Measurements from ENCODE around the gene MEIS2.
A peak's percentile ranks its signal among the peaks of the same experiment; 100 is the strongest.

Gene MEIS2

DNA sequence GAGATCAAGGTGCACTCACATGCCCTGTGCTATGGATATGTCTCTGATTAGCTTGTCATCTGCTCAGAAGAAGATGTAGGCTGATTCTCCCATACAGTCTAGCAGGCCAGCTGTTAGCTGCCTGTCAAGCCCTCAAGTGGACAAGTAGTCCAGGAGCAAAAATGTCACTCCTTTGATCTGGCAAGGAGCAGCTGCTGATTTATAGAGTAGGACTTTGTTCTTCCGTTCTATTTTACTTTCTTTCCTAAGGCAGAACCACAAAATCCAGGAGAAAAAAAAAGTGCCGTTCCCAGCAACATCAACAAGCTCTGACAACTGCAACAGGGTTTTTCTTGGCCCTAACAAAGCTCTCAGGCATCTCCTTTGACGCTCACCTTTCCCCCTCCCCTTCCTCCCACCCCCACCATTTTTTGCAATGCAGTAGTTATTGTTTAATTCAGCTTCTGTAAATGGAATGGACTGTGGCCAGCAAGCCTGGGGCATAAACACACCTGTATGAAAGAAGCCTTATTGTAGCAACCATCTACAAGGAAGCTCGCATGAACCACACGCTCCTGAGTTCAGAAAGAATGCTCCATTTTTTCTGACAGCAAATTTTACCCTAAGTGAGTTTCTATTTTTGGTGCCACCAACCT lies 196.3 kb downstream of the MEIS2 start:
- no peak for DNase-seq (ENCODE audit: extremely low read depth in 1 of 2, low read depth in 1 of 2)

DNA sequence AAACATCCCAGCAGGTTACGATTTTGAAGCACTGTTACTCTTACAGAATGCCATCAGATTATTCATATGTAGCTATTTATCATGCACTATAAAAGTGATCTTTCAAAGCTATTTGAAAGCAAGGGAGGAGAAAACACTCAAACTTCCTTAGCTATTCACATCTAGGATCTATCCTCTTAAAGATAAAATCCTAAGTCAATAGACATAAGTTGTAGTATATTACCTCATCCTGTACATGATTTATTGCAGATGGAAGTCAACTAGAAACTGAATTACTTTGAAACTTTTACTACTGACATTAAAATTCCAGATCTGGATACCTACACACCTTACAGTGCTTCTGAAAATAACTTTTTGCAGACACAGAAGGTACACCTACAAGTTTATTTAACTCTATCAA lies 197.2 kb downstream of the MEIS2 start:
- no peak for DNase-seq (ENCODE audit: extremely low read depth in 1 of 2, low read depth in 1 of 2)

DNA sequence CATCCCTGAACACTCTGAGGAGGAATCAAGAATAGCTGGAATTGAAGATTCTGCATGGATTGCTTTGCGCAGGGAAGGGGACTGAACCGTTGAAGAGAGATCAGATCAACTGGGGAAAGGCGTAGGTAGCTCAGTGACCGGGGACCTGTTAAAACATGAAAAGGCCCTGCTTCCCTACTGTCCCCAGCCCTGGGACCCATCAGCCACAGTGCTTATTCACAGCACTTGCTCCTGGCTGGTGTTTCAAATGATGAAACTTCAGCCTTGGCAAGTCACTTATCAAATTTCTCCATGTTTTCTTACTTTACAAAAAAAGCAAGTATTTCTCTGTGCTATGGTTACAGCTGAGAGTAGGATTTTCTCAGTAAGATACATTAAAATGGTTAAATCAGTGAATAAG lies 199.3 kb downstream of the MEIS2 start:
- no peak for DNase-seq (ENCODE audit: extremely low read depth in 1 of 2, low read depth in 1 of 2)

DNA sequence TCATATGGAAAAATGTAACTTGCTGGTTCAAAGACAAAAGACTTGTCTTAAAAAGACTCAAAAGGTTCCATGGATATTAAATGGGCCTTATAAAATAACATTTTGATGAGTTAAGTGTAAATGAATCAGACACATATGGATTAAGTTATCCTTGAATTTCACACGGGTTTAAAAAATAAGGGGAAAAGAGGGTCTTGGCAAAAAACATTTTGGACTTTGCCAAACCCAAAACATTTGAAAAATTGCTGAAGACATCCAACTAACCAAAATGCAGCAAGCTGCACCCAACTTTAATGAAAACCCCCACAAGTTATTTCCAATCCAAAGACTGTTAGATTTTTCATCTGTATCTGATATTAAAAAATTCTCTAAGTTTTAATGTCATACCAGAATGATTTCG lies 200.7 kb downstream of the MEIS2 start:
- DNase-seq (ENCODE audit: extremely low read depth in 1 of 2, low read depth in 1 of 2), result no peak

DNA sequence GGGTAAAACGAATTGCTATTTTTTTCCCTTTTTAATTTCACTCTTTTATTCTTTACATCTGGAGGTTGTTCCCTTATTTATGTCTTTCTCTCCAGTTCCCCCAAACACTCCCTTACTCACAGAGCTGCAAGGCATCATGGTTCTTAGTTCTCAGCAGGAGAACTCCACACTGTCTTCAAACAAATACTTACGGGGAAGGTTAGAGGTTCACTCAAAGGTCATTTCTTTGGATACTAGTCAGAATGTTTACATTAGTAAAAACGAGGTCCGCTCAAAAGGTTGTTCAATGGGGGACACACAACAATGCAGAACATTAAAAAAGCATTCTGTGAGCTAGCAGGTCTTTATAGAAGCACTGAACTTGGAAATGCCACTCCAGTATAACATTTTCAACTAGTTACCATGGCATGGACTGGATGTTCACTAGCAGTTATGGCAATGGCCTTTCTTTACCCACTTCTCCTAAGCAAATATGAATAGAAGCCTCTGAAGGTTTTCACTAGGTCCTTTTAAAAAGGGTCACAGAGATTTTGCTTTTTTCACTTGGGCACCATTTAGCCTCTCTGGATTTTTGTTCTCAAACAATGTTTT lies 201.7 kb downstream of the MEIS2 start:
- DNase-seq (ENCODE audit: extremely low read depth in 1 of 2, low read depth in 1 of 2), result no peak

DNA sequence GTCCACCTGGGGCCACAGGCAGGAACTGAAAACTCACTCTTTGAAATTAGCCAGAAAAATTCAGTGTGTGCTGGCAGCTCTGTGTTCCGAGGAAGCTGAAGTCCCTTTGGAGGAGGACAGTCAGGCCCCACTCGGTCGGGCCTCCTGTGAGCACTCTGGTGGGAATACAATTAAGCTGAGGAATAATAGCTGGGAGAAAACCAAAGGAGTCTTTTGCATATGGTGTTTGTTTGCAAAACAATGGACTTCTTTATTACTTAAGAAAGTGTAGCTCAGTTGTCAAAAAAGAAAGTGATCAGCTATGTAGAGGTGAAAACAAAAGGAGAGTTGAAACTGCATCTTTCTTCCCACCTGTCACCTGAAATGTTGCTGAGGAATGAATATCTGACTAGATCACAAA lies 202.5 kb downstream of the MEIS2 start:
- DNase-seq (ENCODE audit: extremely low read depth in 1 of 2, low read depth in 1 of 2), result no peak

DNA sequence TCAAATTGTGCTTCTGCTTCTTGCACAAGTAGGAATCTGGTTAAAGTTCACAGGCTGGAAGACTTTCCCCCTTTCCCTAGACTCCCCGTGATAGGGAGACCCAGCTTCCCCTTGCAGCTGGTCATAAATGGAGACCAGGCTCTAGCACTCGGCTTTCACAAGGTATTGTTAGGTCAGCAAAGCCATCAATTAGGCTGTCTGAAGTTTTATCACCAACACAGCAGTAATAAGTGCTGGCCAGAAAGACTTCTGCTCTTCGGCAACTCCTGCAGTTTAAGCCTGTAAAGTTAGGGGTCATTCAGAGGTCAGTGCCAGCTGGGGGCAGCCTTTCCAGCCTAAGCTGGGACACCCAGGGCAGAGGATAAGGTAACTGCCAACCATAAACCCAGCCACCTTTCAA lies 203.4 kb downstream of the MEIS2 start:
- no peak for DNase-seq (ENCODE audit: extremely low read depth in 1 of 2, low read depth in 1 of 2)

DNA sequence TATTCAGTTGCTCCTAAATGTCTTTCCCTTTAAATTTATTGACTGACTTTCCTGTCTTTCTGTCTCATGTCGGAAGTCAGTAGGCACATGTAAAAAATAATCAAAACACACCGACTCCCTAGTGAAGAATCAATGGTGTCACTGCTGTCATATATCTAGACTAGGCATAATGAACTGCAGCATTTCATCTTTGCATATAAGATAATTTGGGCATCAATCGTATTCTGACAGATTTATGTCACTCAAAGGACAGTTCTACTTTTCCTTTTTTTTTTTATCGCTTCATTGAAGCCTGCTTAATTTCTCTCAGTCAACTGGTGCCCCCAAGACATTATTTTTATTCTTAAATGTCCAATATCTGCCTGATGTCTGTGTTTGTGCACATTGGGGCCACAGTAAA lies 206.3 kb downstream of the MEIS2 start:
- DNase-seq (ENCODE audit: extremely low read depth in 1 of 2, low read depth in 1 of 2), result no peak

DNA sequence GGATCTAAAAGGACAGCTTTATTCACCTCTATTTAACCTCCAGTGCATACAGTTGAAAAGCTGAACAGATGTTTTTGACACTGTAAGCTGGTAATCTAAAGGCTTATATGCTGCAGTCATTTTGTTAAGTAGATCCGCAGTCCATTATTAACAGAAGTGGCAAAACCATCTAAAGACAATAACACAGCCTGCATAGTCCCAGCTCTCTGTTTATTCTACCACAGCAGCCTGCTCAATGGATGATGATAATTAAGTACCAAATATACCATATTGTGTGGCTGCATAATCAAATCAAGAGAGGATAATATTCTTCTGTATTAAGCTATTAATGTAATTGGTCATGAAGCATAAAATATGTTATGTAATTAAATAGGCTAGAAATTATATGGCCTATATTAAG lies 207.1 kb downstream of the MEIS2 start:
- DNase-seq (ENCODE audit: extremely low read depth in 1 of 2, low read depth in 1 of 2), result no peak

DNA sequence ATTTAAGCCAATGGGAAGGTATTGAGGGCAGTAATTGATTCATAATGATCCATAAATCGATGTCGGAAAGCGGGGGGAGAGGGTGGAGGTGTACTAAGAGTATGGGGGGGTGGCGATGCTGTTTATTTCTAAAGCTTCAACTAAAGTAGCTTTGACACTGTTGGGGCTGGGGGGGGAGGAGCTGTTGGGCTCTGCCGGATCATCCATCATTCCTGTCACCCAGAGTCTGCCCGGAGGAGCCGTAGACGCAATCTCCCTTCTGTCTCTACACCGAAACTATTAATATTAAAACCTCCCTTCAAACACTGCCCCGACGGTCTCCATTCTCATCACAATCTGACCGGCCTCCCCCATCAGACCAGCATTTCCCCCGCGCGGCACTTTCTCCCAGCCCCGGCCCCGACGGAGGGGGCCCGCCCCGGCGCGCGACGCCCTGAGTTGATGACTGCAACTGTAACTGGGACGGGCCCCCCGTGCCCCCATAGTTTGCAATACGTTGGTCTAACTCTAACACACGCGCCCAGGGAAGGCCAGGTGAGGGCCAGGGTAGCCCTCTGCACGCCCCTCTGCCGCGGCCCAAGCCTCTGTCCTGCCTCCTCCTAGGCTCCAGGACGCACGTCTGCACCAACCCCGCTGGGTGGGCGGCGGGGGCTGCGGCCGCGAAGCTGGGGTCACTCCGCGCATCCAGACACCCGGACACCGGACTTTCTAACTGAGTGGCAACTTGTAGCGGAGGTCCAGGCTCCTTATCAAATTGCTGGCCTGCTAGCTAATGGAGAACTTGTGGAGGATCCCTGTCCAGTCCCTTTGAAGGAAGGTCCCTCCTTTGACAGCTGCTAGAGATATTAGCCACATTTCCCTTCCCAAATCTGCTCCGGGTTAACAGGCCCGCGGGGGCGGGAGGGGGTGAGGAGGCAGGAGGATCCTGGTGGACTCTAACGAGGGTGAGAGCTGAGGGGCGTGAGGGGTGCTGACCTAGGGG lies 212.0 kb downstream of the MEIS2 start:
- no peak for DNase-seq (ENCODE audit: extremely low read depth in 1 of 2, low read depth in 1 of 2)

DNA sequence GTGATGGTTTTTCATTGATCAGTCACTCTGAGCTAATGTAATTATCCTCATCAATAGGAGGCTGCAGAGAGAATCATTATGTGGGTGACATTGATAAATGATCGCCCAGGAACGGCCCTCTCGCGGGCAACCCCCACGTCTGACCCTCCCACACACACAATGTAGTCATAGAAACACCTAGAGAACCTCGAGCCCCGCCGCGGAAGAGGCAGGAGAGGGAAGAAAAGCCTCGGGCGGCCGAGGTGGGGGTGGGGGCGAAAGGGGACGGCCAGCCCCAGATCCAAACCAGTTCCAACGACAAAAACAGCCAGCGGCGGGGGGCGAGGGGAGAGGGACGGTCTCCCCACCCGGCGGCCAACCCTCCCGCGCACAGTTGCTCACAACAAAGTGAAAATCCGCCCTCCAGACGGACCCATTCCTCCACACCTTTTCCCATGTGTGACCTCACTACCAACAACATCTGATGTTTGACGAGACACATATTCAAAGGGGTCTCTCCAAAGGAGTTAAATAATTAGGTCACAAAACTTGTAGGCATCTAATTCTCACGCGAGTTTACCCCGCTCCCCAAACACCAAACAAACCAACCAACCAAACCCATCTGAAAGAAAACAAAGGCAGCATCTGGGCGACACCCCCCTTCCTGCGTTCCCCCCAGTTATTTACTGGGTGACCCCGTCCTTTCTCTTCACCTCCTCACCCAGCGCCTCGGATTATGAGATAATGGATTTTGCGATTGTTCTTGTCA lies 213.0 kb downstream of the MEIS2 start:
- DNase-seq (ENCODE audit: extremely low read depth in 1 of 2, low read depth in 1 of 2), result no peak

DNA sequence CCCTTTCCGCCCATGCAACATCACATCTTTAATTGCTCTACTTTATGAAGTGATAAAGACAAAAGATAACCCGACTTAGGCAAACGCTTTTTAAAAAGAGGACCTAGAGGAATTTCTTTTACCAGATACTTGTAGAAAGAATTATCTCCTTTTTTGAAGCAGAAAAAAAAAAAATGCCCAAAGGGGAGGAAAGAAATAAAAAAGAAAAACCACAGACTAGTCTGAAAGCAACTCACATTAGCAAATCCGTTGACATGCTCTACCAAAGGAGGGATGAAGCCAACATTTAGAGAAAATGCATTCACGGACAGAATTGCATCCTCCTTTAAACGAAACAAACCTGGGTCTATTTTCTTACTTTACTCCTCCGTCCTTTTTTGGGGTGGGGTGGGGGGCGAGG lies 213.6 kb downstream of the MEIS2 start:
- no peak for DNase-seq (ENCODE audit: extremely low read depth in 1 of 2, low read depth in 1 of 2)

DNA sequence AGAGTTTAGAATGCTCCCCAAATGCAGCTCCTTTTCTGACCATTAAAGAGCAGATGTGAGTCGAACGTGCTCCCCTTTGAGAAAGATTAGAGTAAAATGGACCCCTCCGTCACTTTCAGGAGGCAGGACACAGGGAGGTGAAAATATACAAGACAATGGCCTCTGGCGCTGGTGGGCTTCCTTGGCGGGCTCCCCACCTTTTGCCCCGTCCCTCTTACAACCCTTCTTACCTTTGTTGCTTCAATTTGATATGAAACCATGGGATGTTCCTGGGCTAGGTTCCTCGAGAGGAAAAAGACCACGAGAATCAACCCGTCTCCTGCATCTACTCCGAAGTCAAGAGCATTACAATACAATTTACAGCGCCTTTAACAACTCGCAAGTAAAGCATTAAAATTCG lies 214.2 kb downstream of the MEIS2 start:
- DNase-seq (ENCODE audit: extremely low read depth in 1 of 2, low read depth in 1 of 2), result no peak

DNA sequence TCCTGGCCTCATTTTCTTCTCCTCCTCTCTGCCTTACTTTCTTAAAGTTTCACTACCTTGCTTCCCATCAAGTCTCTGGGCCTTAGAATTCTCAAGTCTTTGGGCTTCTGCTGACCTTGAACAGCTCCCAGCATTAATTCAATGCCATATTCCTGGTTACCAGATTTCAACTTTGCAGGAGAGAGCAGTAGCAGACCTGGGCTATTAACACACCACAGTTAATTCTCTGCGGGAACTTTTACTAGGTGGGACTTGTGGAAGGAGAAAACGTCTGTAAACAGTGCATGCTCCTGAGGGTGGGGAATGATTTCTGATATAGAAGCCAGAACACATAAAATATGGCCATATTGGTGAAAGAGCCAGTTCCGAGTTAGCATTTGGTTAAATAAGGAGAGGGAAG lies 214.6 kb downstream of the MEIS2 start:
- DNase-seq (ENCODE audit: extremely low read depth in 1 of 2, low read depth in 1 of 2), result no peak

DNA sequence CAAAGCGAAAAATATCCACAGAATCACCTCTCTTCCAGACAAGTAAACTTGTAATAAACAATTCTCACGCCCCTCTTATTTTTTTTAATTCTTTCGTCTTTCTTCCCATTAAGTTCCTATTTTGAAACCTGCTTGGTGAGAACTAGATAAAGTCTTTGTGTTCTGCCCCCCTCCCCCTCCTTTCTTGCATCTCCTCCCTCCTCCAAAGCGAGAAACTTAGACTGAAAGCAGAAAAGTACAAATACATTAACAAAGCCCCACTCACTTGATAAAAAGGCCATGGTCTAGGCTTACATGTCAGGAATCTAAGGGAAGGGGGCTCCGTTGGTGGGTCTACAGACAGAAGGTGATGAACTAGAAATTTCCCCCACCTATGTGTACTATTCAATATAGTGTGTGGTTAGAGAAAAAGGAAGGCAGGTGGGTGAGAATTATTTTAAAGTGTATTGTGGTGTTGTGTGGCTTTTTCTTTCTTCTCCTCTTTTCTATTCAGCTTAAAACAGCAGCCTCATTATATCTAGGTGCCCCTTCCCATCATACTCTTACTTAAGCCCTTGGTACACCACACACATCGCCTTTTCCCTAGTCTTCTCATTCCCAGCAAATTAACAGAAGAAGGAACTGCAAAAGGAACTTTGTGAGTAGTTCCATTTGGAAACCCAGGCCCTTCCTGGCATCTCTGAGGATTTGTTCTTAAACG lies 215.3 kb downstream of the MEIS2 start:
- no peak for DNase-seq (ENCODE audit: extremely low read depth in 1 of 2, low read depth in 1 of 2)

DNA sequence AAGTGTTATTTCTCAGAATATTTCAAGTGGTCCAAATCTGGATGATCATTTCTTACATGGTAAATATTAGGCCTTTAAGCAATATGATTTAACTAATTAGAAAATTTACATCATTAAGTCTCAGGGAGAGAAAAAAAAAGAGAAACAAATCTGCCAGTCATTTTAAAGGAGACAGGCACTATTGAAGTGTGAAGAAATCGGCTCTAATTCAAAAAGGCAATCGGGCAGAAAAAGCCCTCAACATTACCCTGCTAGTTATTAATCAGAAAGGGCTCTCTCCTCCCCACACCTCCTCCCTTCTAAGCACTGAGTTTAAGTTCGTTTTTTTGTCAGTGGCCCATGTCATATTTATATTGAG lies 215.9 kb downstream of the MEIS2 start:
- DNase-seq (ENCODE audit: extremely low read depth in 1 of 2, low read depth in 1 of 2), result no peak

DNA sequence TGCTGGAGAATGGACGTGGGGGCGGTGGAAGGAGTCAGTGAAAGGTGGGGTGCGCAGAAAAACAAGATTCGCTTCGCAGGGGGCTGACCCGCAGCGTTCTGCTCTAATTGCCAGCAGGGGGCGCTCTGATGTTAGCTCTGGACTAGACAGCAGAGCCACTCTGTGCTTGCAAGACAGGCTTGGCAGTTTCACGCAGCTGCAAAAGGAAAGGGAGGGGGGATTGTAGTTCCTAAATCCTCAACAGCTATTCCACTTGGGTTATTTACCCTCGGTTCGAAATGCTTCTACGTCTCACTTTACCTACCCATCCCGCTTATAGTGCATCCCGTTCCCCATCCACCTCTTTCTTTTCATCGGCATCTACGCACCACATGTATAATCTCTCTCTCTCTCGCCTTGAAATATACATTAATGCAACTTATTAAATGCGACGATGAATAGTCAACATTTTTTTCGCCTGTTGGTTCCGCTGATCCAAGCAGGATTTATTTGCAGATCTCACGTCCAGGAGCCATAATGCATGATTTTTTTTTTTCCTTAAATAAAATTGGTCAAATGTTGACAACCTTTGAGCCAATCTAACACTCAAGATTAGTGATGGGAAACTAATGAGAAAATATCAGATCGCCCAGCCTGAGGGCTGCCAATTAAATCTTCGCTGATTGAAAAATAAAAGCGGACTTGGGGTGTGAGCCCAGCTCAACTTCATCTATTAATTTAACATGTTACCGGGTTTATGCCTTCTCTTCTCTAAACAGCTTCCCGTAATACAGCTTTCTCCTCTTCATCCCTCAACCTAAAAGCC lies 216.4 kb downstream of the MEIS2 start:
- peak in 1 of 2 donors; percentile 29 for DNase-seq (ENCODE audit: extremely low read depth in 1 of 2, low read depth in 1 of 2)

DNA sequence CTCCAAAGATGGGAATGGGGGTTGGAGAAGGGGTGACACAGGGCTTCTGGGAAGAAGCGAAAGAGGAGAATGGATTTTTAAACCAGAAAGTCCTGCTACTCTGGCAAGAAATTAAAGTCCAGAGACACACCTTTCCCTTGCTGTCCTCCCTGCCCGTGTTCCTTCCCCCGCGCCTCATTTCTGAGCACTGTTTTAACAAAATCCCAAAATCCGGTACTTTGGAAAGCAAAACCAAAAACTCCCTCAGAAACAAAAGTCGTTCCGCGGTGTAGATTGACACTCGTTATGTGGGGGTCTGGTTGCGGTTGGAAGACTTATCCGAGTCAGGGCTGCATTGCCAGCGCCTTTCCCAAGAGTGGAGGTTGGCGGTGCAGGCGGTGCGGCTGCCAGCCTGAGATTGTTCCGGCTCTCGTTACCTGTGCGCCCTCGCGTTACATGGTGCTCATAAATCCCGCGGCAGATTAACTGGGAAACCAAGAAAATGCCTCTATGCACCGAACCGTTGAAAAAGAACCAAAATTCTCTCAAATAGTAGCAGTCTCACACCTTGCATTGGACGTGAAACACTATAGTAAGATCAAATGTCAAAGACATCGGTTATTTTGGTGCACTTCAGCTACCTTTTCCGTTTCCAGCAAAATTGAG lies 217.7 kb downstream of the MEIS2 start:
- DNase-seq (ENCODE audit: extremely low read depth in 1 of 2, low read depth in 1 of 2), result no peak

DNA sequence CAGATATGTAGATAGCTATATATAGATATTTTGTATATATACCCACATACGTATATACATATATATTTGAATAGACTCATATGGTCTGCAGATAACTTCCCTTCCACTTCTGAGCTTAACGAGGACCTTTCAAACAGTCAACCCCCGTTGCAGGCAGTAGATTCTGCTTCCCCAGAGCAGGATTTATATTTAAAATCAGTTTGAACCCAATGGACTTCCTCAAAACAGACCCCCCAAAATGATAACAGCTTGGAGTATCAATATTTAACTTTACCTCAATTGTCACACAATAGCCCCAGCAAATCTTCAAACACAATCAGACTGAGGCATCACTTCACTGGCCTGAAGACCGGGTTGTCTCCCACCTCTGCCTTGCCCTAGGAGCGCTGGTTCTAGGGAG lies 218.3 kb downstream of the MEIS2 start:
- DNase-seq (ENCODE audit: extremely low read depth in 1 of 2, low read depth in 1 of 2), result no peak
